NCI-H345 treated with DMSO at 0.1 percent for 48 hours (cell line): ENCODE measurements around the gene AGER.
"Not testable (repeated sequence)": the region's sequence is repeated elsewhere in the genome, so short reads cannot be mapped to it uniquely, and the experiment has no call there.

ENCODE experiments used
- DNase-seq: peaks from one replicate; lab custom pipeline; 2025; ENCODE audit not compliant: unreplicated experiment; lab: John Stamatoyannopoulos, UW

The AGER gene

GRCh38 chr6:32151181-32151862 lies 32.7 kb downstream of the AGER start:
- no peak for DNase-seq

DNA sequence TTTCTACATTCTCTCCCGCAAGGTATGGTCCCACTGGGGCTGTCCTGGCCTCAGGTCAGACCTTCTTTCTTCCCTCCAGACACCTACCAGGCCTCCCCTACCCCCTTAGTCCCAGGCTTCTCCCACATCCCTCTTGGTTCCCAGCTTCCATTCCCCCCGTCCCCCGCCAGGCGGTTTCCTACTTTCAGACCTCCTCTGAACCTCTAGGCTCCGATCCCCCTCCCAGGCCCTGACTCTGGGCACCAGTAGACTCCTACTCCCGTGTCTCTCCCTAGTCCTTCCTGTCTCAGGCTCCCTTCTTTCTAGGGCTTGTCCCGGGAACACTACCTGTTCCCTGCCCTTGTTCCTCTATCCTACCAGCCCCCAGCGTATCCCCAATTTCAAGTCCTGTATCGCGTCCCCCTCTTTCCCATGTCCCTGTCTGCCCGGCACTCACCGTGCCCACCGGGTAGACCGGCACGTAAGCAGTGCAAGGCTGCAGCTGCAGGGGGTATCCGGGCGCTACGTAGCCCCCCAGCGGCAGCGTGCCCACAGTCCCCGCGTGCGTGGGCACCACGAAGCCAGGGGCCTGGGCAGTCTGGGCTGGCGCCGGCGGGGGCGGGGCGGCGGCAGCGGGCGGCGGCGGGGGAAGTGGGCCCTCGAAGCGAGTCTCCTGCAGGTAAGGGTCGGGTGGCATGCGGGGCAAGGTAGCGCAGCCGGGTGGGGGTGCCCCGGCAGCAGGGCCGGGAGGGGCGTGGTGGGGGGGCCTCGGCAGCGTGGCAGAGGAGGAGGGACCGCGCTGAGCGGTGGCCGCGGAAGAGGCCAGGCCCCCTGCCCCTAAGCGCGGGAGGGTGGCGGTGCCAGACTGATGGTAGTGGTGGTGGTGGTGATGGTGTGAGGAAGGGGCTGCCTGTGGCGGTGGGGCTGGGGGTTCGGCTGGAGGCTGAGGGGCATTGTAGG lies 33.9 kb downstream of the AGER start:
- no peak for DNase-seq

DNA sequence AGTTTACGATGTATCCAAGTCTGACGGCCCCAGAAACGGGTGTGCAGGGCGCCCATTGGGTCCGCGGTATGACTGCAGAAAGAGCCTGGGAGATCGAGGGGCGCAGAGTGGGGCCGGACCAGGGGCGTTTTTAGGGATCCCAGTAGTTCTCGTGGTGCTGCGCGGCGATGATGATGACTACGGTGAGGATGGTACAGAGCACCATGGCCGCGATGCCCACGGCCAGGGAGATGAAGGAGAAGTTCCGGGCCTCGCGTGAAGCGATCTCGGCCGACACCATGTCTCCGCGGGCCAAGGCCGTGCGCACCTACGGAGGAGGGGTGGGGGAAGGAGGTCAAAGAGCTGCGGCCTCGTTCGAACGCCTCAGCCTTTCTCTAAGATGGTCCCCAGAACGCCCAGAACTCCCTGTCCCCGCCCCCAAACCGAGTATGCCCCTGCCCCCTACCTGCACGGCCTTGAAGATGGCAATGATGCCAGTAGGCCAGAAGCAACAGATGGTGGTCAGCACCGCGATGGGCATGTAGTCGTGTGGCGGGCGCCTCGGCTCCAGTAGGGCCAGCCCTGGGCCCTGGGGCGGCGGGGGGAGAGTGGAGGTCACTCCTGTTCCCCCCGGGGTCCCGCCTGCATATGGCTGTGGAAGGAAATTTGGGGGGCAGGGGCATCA lies 34.8 kb downstream of the AGER start:
- DNase-seq = no peak

DNA sequence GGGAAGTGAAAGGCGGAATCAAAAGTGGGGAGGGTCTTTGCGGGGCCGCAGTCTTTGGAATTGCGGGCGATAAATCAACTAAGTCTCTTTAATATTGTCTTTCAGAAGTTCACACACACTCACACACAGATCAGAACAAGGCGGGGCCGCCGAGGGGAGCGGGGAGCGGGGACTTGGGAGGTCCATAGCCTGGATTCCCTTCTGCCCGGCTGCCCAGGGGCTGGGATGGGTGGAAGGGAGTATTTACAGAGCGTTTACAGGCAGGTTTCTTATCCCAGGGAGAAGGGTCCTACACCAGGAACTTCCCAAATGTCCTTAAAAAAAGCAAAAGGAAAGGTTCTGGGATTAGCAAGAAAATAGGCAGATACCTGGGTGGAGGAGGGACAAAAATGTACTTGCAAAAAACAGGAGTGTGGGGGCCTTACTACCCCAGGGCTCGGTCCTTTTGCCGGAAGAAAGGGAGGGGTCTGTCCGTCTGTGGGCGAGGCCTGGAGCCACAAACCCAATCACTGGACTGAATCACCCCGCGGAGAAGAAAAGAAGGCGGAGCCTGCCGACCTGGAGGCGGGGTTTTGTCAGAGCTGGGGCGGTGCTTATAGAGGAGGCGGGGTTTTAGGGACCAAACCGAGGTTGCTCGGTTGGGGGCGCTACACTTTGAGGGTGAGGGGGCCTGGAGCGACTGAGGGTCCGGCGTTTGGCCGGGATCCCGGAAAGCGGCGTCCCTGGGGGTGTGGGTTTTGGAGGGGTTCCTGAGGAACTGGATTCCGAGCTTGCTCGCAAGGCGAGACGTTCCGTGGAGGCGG lies 35.6 kb downstream of the AGER start:
- DNase-seq = no peak

DNA sequence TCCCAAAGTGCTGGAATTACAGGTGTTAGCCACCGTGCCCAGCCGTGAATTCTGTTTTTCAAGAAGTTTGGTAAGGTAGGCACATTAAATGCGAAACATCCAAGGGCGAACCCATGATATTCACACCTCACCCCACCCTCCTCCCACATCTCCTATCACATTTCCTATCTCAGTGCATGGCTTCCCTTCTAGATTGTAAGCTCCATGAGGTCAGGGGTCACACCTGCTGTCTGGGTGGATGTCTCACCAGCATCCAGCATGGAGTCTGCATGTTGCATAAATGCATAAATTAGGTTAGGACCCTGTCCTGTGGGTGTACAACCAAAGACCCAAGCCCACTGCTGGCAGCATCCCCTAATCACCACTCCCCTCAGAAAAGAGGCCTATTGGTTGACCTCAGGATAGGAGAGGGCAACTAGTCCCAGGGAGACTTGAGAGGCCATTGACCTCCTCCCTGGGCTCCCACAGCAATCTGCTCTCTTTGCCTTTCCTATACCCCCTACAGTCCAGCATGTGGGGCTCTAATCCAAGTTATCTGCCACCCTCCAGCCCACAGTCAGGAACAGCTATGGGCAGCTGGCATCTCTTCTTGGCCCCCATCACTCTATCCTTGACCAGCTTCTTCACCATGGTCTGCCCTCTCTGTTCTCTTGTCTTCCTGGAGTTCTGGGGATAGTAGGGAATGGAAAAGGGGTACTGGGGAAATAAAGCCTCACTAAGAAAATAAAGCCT lies 36.5 kb downstream of the AGER start:
- no peak for DNase-seq

GRCh38 chr6:32146687-32147086 lies 37.4 kb downstream of the AGER start:
- no peak for DNase-seq

GRCh38 chr6:32146287-32146686 lies 37.8 kb downstream of the AGER start:
- no peak for DNase-seq

DNA sequence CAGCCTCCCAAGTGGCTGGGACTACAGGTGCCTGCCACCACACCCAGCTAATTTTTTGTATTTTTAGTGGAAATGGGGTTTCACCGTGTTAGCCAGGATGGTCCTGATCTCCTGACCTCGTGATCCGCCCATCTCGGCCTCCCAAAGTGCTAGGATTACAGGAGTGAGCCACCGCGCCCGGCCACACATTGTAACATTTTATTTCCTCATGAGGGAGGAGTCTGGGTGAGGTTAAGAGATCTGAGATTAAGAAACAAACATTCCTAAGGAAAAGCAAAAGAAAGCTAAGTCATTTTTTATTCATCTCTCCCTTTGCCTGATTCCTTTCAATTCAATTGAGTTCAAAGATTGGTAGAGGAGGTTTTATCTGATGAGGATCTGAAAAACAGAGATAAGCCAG lies 39.8 kb downstream of the AGER start:
- DNase-seq = not testable (repeated sequence)

DNA sequence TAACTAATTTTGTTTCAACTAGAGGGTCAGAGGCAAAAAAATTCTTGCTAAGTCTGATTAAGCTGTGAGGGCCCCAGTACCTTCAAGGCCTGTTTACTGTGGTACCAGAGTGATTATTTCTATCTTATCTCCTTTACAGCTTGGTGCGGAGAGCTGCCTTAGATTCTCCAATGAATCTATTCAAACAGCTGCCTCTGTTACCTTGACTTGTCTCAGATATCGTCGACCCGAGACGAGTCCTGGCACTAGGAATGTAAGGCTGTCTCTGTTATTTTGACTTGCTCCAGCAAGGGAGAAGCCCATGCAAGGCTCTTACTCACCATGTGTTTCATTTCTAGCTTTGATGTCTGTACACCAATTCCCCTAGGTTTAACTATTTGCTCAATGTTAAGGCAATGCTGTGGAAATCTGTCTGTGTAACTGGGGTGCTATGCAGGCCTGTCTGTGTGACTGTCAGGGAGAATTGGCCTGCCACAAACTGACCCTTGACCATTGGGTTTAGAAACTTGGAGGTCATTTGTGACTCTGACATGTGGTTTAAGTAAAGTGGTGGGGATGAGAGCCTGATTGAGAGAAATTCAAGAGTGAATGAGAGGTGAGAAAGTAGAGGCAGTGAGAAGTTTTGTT lies 43.5 kb downstream of the AGER start:
- DNase-seq = no peak

GRCh38 chr6:32139590-32139989 lies 44.5 kb downstream of the AGER start:
- no peak for DNase-seq

GRCh38 chr6:32137454-32137853 lies 46.6 kb downstream of the AGER start:
- DNase-seq = no peak

GRCh38 chr6:32133786-32134185 lies 50.3 kb downstream of the AGER start:
- no peak for DNase-seq

GRCh38 chr6:32132110-32132509 lies 51.9 kb downstream of the AGER start:
- DNase-seq = no peak

GRCh38 chr6:32131439-32131948 lies 52.6 kb downstream of the AGER start:
- DNase-seq = no peak
